Mesenchymal stem cell (in vitro differentiated cells and primary cell): ENCODE data around the gene TSPAN11.

Experiments
- DNase-seq: peaks from one replicate; pipeline ENCODE4 v3.0.0-alpha.2; 2013
- H2AFZ ChIP-seq: one replicate; pipeline ENCODE4 v1.6.1; 2013; ENCODE audit warnings: low read depth, mild to moderate bottlenecking, control low read depth, inconsistent platforms, low read length, moderate library complexity
- H2AK5ac ChIP-seq: 2 replicates; pipeline ENCODE4 v1.6.1; 2013; ENCODE audit warnings: low read length, moderate library complexity, mild to moderate bottlenecking, inconsistent platforms; ENCODE audit not compliant: severe bottlenecking
- H2BK120ac ChIP-seq: one replicate; pipeline ENCODE4 v1.6.1; 2013; ENCODE audit warnings: low read depth, mild to moderate bottlenecking, inconsistent platforms, low read length, moderate library complexity
- H2BK12ac ChIP-seq, 2 experiments: one replicate each; pipeline ENCODE4 v1.6.1; 2013; ENCODE audit warnings: inconsistent platforms in 2 of 2, low read length in 2 of 2, mild to moderate bottlenecking in 2 of 2, moderate library complexity in 2 of 2, control low read depth in 1 of 2
- H2BK15ac ChIP-seq: one replicate; pipeline ENCODE4 v1.6.1; 2013; ENCODE audit warnings: mild to moderate bottlenecking, low read depth, inconsistent platforms; ENCODE audit not compliant: poor library complexity, severe bottlenecking
- H2BK5ac ChIP-seq: 2 replicates; pipeline ENCODE4 v1.6.1; 2013; ENCODE audit warnings: low read depth, mild to moderate bottlenecking, low read length, control low read depth, inconsistent platforms; ENCODE audit not compliant: poor library complexity, severe bottlenecking
- H3K14ac ChIP-seq, 2 experiments: one replicate each; pipeline ENCODE4 v1.6.1; 2013; ENCODE audit warnings: inconsistent platforms in 2 of 2, low read length in 2 of 2, control low read depth in 1 of 2, mild to moderate bottlenecking in 1 of 2, moderate library complexity in 1 of 2
- H3K18ac ChIP-seq, 2 experiments: one replicate each; pipeline ENCODE4 v1.6.1; 2013; ENCODE audit warnings: inconsistent platforms in 2 of 2, low read length in 2 of 2, control low read depth in 1 of 2, low read depth in 1 of 2, mild to moderate bottlenecking in 1 of 2
- H3K23ac ChIP-seq, 2 experiments: one replicate each; pipeline ENCODE4 v1.6.1; 2013; ENCODE audit warnings: inconsistent platforms in 2 of 2, low read length in 2 of 2, mild to moderate bottlenecking in 2 of 2, moderate library complexity in 2 of 2, control low read depth in 1 of 2
- H3K27ac ChIP-seq: 2 replicates; pipeline ENCODE4 v1.5.1; 2013; ENCODE audit warnings: mild to moderate bottlenecking, moderate library complexity, low read length, control low read depth, inconsistent platforms; ENCODE audit not compliant: poor library complexity, severe bottlenecking
- H3K27me3 ChIP-seq, 2 experiments: 2 replicates each; pipeline versions ENCODE4 v1.6.1 to v1.7.0; 2013; ENCODE audit warnings: low read length in 2 of 2, mild to moderate bottlenecking in 2 of 2, moderate library complexity in 2 of 2, control low read depth in 1 of 2, inconsistent platforms in 1 of 2; ENCODE audit not compliant: control insufficient read depth in 1 of 2, insufficient read depth in 1 of 2
- H3K36me3 ChIP-seq, 2 experiments: 2 replicates each; pipeline versions ENCODE4 v1.6.1 to v1.7.0; 2013; ENCODE audit warnings: low read length in 2 of 2, control low read depth in 1 of 2, inconsistent platforms in 1 of 2, low read depth in 1 of 2, mild to moderate bottlenecking in 1 of 2; ENCODE audit not compliant: insufficient read depth in 2 of 2, control insufficient read depth in 1 of 2
- H3K4ac ChIP-seq, 2 experiments: one replicate each; pipeline ENCODE4 v1.6.1; 2013; ENCODE audit warnings: inconsistent platforms in 2 of 2, low read length in 2 of 2, mild to moderate bottlenecking in 2 of 2, moderate library complexity in 2 of 2, control low read depth in 1 of 2, low read depth in 1 of 2
- H3K4me1 ChIP-seq: 2 replicates; pipeline ENCODE4 v1.6.1; 2013; ENCODE audit warnings: low read depth, low read length, control low read depth; ENCODE audit not compliant: control insufficient read depth, insufficient read depth
- H3K4me2 ChIP-seq: 2 replicates; pipeline ENCODE4 v1.6.1; 2013; ENCODE audit warnings: low read length, mild to moderate bottlenecking, inconsistent platforms; ENCODE audit not compliant: poor library complexity, severe bottlenecking
- H3K4me3 ChIP-seq, 2 experiments: 2 replicates each; pipeline versions ENCODE4 v1.5.1 to v1.7.0; 2013; ENCODE audit warnings: low read length in 2 of 2, mild to moderate bottlenecking in 2 of 2, control low read depth in 1 of 2, low read depth in 1 of 2; ENCODE audit not compliant: insufficient read depth in 1 of 2
- H3K79me1 ChIP-seq: replicated peaks from 2 replicates; pipeline ENCODE4 v1.6.1; 2013; ENCODE audit warnings: mild to moderate bottlenecking, control low read depth, low read length, inconsistent platforms; ENCODE audit not compliant: poor library complexity, severe bottlenecking
- H3K9ac ChIP-seq: 2 replicates; pipeline ENCODE4 v1.7.0; 2013; ENCODE audit warnings: mild to moderate bottlenecking, low read length, moderate library complexity
- H3K9me3 ChIP-seq: 2 replicates; pipeline ENCODE4 v1.7.0; 2013; ENCODE audit warnings: mild to moderate bottlenecking, low read length; ENCODE audit not compliant: control insufficient read depth
- H4K8ac ChIP-seq: one replicate; pipeline ENCODE4 v1.6.1; 2013; ENCODE audit warnings: inconsistent platforms, mild to moderate bottlenecking, low read length, moderate library complexity
- H4K91ac ChIP-seq: one replicate; pipeline ENCODE4 v1.6.1; 2013; ENCODE audit warnings: mild to moderate bottlenecking, low read length, inconsistent platforms
- WGBS: methylation state at CpG from one replicate; pipeline ENCODE4 v1.1.7; 2013; ENCODE audit warnings: mixed read lengths; 5-methylcytosine and 5-hydroxymethylcytosine counted together

The TSPAN11 gene

GRCh38 chr12:30923057-30923456 lies 3.5 kb upstream of the TSPAN11 start:
- WGBS, result no CpG with 5 or more reads among the region's 1 CpG
- no peaks in the 10 kb centered on the region for H3K79me1 ChIP-seq

GRCh38 chr12:30925607-30926242 lies 823 bp upstream of the TSPAN11 start:
- Histone ChIP-seq H3K79me1 (no peaks in the 10 kb centered on the region), H3K18ac (peak overlapping the region; percentile 18 to 54), H3K27me3 (peaks cover 15 to 17% of the 10 kb centered on the region in 2 experiments), H2BK5ac (no peak overlapping the region), H2BK15ac (no peak overlapping the region), H4K91ac (no peak overlapping the region), H3K23ac (no peak overlapping the region), H3K4me1 (peaks cover 20% of the 10 kb centered on the region), H2AFZ (peak overlapping the region; percentile 76), H3K9ac (peak overlapping the region; percentile 79), H2BK12ac (peak overlapping the region; percentile 65 to 72), H3K4ac (no peak overlapping the region), H2BK120ac (no peak overlapping the region), H4K8ac (no peak overlapping the region), H3K4me3 (peak overlapping the region in 1 of 2 experiments; percentile 71), H3K36me3 (no peaks in the 10 kb centered on the region), H3K27ac (no peak overlapping the region), H3K14ac (peak overlapping the region in 1 of 2 experiments; percentile 26), H3K4me2 (peak overlapping the region; percentile 92), H2AK5ac (no peak overlapping the region), H3K9me3 (no peaks in the 10 kb centered on the region)
- no peak for DNase-seq
- 43% methylated on average over 11 of the region's 11 CpGs for WGBS

More at GRCh38 chr12:30923057-30923456, 3.5 kb upstream of the TSPAN11 start:
- H2BK120ac ChIP-seq, result no peak overlapping the region
- no peak overlapping the region for H4K91ac ChIP-seq
- H3K4me2 ChIP-seq, result no peak overlapping the region
- no peak overlapping the region for H3K4me3 ChIP-seq
- H2BK12ac ChIP-seq, result no peak overlapping the region
- no peaks in the 10 kb centered on the region for H3K36me3 ChIP-seq
- H3K14ac ChIP-seq, result no peak overlapping the region
- H3K18ac ChIP-seq, result no peak overlapping the region
- no peak overlapping the region for H3K27ac ChIP-seq
- no peak overlapping the region for H2BK5ac ChIP-seq
- H3K9me3 ChIP-seq, result no peaks in the 10 kb centered on the region
- H2AFZ ChIP-seq, result no peak overlapping the region
- no peak for DNase-seq
- H3K9ac ChIP-seq, result no peak overlapping the region
- no peak overlapping the region for H3K4ac ChIP-seq
- no peak overlapping the region for H2BK15ac ChIP-seq
- H3K4me1 ChIP-seq, result peaks cover 20% of the 10 kb centered on the region
- no peak overlapping the region for H2AK5ac ChIP-seq
- no peak overlapping the region for H4K8ac ChIP-seq
- peaks cover 12 to 15% of the 10 kb centered on the region in 2 experiments for H3K27me3 ChIP-seq
- H3K23ac ChIP-seq, result no peak overlapping the region

GRCh38 chr12:30927222-30927611 lies 669 bp downstream of the TSPAN11 start:
- 91% methylated on average over 7 of the region's 7 CpGs for whole genome bisulfite sequencing
- Histone ChIP-seq H3K18ac (peak overlapping the region; percentile 44 to 61), H3K27ac (no peak overlapping the region), H3K23ac (peak overlapping the region in 1 of 2 experiments; percentile 91), H3K36me3 (no peaks in the 10 kb centered on the region), H3K4ac (peak overlapping the region in 1 of 2 experiments; percentile 76), H3K9me3 (no peaks in the 10 kb centered on the region), H2BK5ac (no peak overlapping the region), H3K9ac (no peak overlapping the region), H4K8ac (peak overlapping the region; percentile 45), H3K4me2 (no peak overlapping the region), H3K14ac (no peak overlapping the region), H3K4me1 (peaks cover 20% of the 10 kb centered on the region), H4K91ac (peak overlapping the region; percentile 82), H3K79me1 (no peaks in the 10 kb centered on the region), H3K27me3 (peaks cover 15 to 17% of the 10 kb centered on the region in 2 experiments), H2AFZ (peak overlapping the region; percentile 31), H2BK120ac (no peak overlapping the region), H2BK12ac (peak overlapping the region; percentile 75 to 88), H2BK15ac (no peak overlapping the region), H2AK5ac (no peak overlapping the region), H3K4me3 (peak overlapping the region in 1 of 2 experiments; percentile 71)
- no peak for DNase-seq

- Histone ChIP-seq H3K36me3 (no peaks in the 10 kb centered on the region), H3K79me1 (no peaks in the 10 kb centered on the region), H3K23ac (no peak overlapping the region), H2AK5ac (no peak overlapping the region), H3K4ac (no peak overlapping the region), H3K4me1 (peaks cover 20% of the 10 kb centered on the region), H3K27ac (no peak overlapping the region), H3K18ac (no peak overlapping the region), H2BK120ac (no peak overlapping the region), H2BK12ac (no peak overlapping the region), H4K8ac (no peak overlapping the region), H4K91ac (no peak overlapping the region), H3K14ac (no peak overlapping the region), H2BK5ac (no peak overlapping the region), H2AFZ (no peak overlapping the region), H3K4me2 (no peak overlapping the region), H3K9me3 (no peaks in the 10 kb centered on the region), H3K4me3 (no peak overlapping the region), H3K27me3 (peaks cover 22 to 24% of the 10 kb centered on the region in 2 experiments), H3K9ac (no peak overlapping the region), H2BK15ac (no peak overlapping the region)
- DNase-seq, result no peak
- 92% methylated on average over 12 of the region's 12 CpGs for WGBS
Observed at GRCh38 chr12:30928356-30929244, 2.1 kb downstream of the TSPAN11 start.
